Neural progenitor cell (in vitro differentiated cells): ENCODE measurements around the gene HDAC7. TPM values are rescaled to one million over a fixed set of nuclear protein-coding genes. Genes with fewer than 3 reads are reported as not detected.

ENCODE experiments used
- DNase-seq: peaks from one replicate; pipeline ENCODE4 v3.0.0-alpha.2; 2016; ENCODE audit warnings: low spot score
- H2AFZ ChIP-seq: fragments of 200-600 bp; sonication (generic); replicated peaks from 2 replicates; pipeline ENCODE4 v1.6.1; 2016; ENCODE audit warnings: antibody characterized with exemption
- H3F3A ChIP-seq: fragments of 200-600 bp; sonication (generic); 2 replicates; pipeline ENCODE4 v1.6.1; 2016; ENCODE audit warnings: antibody characterized with exemption, low read depth
- H3K27ac ChIP-seq: fragments of 200-600 bp; sonication (generic); 2 replicates; pipeline ENCODE4 v1.5.1; 2016; ENCODE audit warnings: mild to moderate bottlenecking
- H3K27me3 ChIP-seq: fragments of 200-600 bp; sonication (generic); 2 replicates; pipeline ENCODE4 v1.6.1; 2016; ENCODE audit warnings: mild to moderate bottlenecking, moderate library complexity
- H3K36me3 ChIP-seq: fragments of 200-600 bp; sonication (generic); 2 replicates; pipeline ENCODE4 v1.5.1; 2016
- H3K4me1 ChIP-seq: fragments of 200-600 bp; sonication (generic); 2 replicates; pipeline ENCODE4 v1.6.1; 2016; ENCODE audit warnings: mixed run types
- H3K4me2 ChIP-seq: fragments of 200-600 bp; sonication (generic); 2 replicates; pipeline ENCODE4 v1.6.1; 2016
- H3K4me3 ChIP-seq: fragments of 200-600 bp; sonication (generic); 2 replicates; pipeline ENCODE4 v1.5.1; 2016
- H3K79me2 ChIP-seq: fragments of 200-600 bp; sonication (generic); 2 replicates; pipeline ENCODE4 v1.6.1; 2016; ENCODE audit warnings: low read depth
- H3K9ac ChIP-seq: fragments of 200-600 bp; sonication (generic); 2 replicates; pipeline ENCODE4 v1.6.1; 2016
- H3K9me3 ChIP-seq: fragments of 200-600 bp; sonication (generic); 2 replicates; pipeline ENCODE4 v1.5.1; 2016; ENCODE audit warnings: low read depth
- H4K20me1 ChIP-seq: fragments of 200-600 bp; sonication (generic); 2 replicates; pipeline ENCODE4 v1.6.1; 2016; ENCODE audit warnings: low read depth
- H3K27ac Mint-ChIP-seq: 3 replicates; pipeline ENCODE4 v1.8.0; 2021; ENCODE audit warnings: mixed read lengths
- H3K27me3 Mint-ChIP-seq: 2 replicates; pipeline ENCODE4 v1.8.0; 2022; ENCODE audit warnings: low read depth, mild to moderate bottlenecking, inconsistent platforms, moderate library complexity, mixed read lengths; ENCODE audit not compliant: insufficient read depth
- H3K36me3 Mint-ChIP-seq: 3 replicates; pipeline ENCODE4 v1.8.0; 2021; ENCODE audit warnings: mixed read lengths
- H3K4me1 Mint-ChIP-seq: 3 replicates; pipeline ENCODE4 v1.8.0; 2021; ENCODE audit warnings: mixed read lengths
- H3K4me3 Mint-ChIP-seq: 3 replicates; pipeline ENCODE4 v1.8.0; 2021; ENCODE audit warnings: mild to moderate bottlenecking, moderate library complexity, mixed read lengths
- H3K9me3 Mint-ChIP-seq: 3 replicates; pipeline ENCODE4 v1.8.0; 2020; ENCODE audit warnings: mixed read lengths
- CTCF ChIP-seq: fragments of 200-600 bp; sonication (generic); IDR thresholded peaks from 2 replicates; pipeline ENCODE4 v1.5.1; 2017; ENCODE audit warnings: antibody characterized with exemption, mild to moderate bottlenecking
- EZH2 ChIP-seq: fragments of 200-600 bp; sonication (generic); IDR thresholded peaks from 2 replicates; pipeline ENCODE4 v1.6.1; 2017; ENCODE audit warnings: antibody characterized with exemption, mild to moderate bottlenecking, moderate library complexity
- EZH2phosphoT487 ChIP-seq: fragments of 200-600 bp; sonication (generic); IDR thresholded peaks from 2 replicates; pipeline ENCODE4 v1.6.1; 2017; ENCODE audit warnings: antibody characterized with exemption
- total RNA-seq: library from RNA; depleted of rRNA; stranded (reverse); fragments of >200 nt; gene quantifications from 2 replicates; pipeline ENCODE4 v1.2.3, GENCODE V29; 2015; ENCODE audit warnings: low replicate concordance

The HDAC7 gene
- total RNA-seq, 1 donor from 2014 or later: 7.2 TPM

DNA sequence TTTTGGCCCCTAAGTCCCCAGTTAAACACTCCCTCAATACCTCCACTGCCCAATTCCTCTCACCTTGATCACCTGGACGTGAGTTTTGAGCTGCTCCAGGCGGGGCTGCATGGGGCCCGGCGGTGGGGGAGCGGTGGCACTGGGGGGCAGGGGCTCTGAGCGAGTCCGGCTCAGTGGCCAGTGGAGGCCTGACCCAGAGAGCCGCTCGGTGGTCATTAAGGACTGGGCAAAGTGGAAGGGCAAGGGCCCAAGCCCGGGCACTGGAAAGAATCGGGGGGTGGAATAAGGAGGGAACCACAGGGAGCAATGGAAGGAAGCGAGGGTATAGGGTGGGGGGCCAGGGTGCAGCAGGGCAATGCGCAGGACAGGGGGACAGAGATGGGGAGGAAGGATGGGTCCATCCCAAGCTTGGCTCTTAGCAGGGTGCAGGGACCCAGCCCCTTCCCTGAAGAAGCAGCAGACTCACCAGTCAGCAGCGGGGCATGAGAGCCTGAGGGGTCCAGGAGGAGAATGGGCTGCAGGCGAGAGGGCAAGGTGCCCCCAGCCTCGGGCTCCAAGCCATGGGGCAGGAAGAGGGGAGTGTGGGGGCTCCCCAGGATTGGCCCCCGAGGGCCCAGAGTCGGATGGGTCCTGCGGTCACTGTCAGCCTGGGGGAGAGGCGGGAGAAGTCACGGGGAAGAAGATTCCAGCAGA, 24.4 kb downstream of the HDAC7 start:
- Mint-ChIP-seq H3K4me3 (no peak overlapping the region), H3K27ac (peak overlapping the region; percentile 37), H3K9me3 (no peaks in the 10 kb centered on the region), H3K27me3 (no peaks in the 10 kb centered on the region), H3K4me1 (peaks cover 7% of the 10 kb centered on the region), H3K36me3 (peaks cover 14% of the 10 kb centered on the region)
- no peak for DNase-seq
- no peak for TF ChIP-seq EZH2phosphoT487
- TF ChIP-seq CTCF: no peak
- TF ChIP-seq EZH2: no peak
- no peak overlapping the region for H3K27ac ChIP-seq
- H3K36me3 ChIP-seq: no peaks in the 10 kb centered on the region
- peaks cover 4% of the 10 kb centered on the region for H4K20me1 ChIP-seq
- no peak overlapping the region for H3K4me3 ChIP-seq
- no peaks in the 10 kb centered on the region for H3K27me3 ChIP-seq
- peaks cover 16% of the 10 kb centered on the region for H3K4me1 ChIP-seq
- peaks cover 5% of the 10 kb centered on the region for H3F3A ChIP-seq
- H3K9me3 ChIP-seq: no peaks in the 10 kb centered on the region
- H3K9ac ChIP-seq: no peak overlapping the region
- H2AFZ ChIP-seq: no peak overlapping the region
- no peaks in the 10 kb centered on the region for H3K79me2 ChIP-seq
- H3K4me2 ChIP-seq: no peak overlapping the region

DNA sequence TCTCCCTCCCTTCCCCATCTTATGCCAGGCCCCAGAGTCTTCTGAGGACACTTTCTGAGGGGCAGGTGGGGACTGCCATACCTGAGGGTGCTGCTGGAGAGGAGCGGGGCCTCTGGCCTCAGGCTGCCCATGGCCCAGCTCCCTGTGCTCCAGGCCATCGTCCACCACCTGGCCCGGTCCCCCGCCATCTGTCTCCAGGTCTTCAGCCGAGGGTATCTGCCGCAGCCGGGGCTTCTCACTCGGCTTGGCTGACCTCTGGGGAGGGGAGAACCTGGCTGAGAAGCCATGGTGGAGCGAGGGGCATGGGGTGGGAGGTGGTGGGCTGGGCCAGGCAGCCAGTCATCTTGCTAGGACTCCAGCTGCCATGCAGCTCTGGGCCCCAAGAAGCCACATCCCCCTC, 25.0 kb downstream of the HDAC7 start:
- H4K20me1 ChIP-seq: peaks cover 4% of the 10 kb centered on the region
- H3K4me1 ChIP-seq: peaks cover 13% of the 10 kb centered on the region
- no peaks in the 10 kb centered on the region for H3K9me3 Mint-ChIP-seq
- no peaks in the 10 kb centered on the region for H3K9me3 ChIP-seq
- H3F3A ChIP-seq: peaks cover 5% of the 10 kb centered on the region
- H3K27ac Mint-ChIP-seq: no peak overlapping the region
- no peaks in the 10 kb centered on the region for H3K27me3 Mint-ChIP-seq
- peaks cover 14% of the 10 kb centered on the region for H3K36me3 Mint-ChIP-seq
- no peak overlapping the region for H3K4me3 ChIP-seq
- H3K9ac ChIP-seq: no peak overlapping the region
- DNase-seq: no peak
- H2AFZ ChIP-seq: no peak overlapping the region
- TF ChIP-seq EZH2phosphoT487 (no peak), EZH2 (no peak), CTCF (no peak)
- H3K79me2 ChIP-seq: no peaks in the 10 kb centered on the region
- no peak overlapping the region for H3K4me3 Mint-ChIP-seq
- peaks cover 7% of the 10 kb centered on the region for H3K4me1 Mint-ChIP-seq
- no peaks in the 10 kb centered on the region for H3K27me3 ChIP-seq
- H3K27ac ChIP-seq: no peak overlapping the region
- H3K4me2 ChIP-seq: no peak overlapping the region
- H3K36me3 ChIP-seq: no peaks in the 10 kb centered on the region

DNA sequence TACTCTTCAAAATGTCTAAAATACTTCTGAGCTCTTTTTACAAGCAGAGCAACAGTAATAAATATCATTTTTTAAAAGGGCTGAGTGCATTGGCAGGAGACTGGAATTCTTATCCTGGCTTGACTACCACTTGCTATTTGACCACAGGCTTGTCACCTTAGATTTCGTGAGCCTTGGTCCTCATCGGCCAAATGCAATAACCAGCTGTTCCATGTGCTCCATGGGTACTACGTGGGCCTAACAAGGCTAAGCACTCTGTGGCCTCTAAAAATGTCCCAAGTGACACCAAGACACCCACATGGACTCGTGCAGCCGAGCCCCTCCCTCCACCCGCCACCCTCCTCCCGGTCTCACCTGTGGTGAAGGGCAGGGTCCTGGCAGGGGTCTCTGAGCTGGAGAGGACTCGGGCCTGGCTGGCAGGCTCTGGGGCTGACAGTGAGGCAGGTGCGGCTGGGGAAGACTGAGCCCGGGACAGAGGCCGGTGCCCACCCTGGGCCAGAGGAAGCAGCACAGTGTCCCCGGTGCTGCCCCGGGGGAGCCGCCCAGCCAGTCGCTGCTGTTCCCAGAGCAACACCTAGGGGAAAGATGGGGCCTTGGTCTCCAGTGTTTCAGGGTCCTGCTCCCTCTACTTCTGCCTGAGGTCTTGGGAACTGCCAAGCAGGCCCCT, 26.6 kb downstream of the HDAC7 start:
- H3K36me3 ChIP-seq: no peaks in the 10 kb centered on the region
- peaks cover 2% of the 10 kb centered on the region for H3K27me3 Mint-ChIP-seq

More for the DNA sequence above, 26.6 kb downstream of the HDAC7 start:
- Histone ChIP-seq H3K9me3 (no peaks in the 10 kb centered on the region), H3K9ac (no peak overlapping the region), H3K4me2 (no peak overlapping the region), H4K20me1 (no peaks in the 10 kb centered on the region), H2AFZ (no peak overlapping the region), H3F3A (no peaks in the 10 kb centered on the region), H3K27me3 (no peaks in the 10 kb centered on the region), H3K79me2 (no peaks in the 10 kb centered on the region), H3K4me1 (no peaks in the 10 kb centered on the region), H3K27ac (no peak overlapping the region), H3K4me3 (no peak overlapping the region)
- peaks cover 8% of the 10 kb centered on the region for H3K4me1 Mint-ChIP-seq
- H3K9me3 Mint-ChIP-seq: no peaks in the 10 kb centered on the region
- DNase-seq: no peak
- peaks cover 20% of the 10 kb centered on the region for H3K36me3 Mint-ChIP-seq
- no peak overlapping the region for H3K4me3 Mint-ChIP-seq
- TF ChIP-seq EZH2phosphoT487 (no peak), CTCF (no peak), EZH2 (no peak)
- H3K27ac Mint-ChIP-seq: no peak overlapping the region
